ENCODE results near the gene NSRP1. TPM values are rescaled to one million over a fixed set of nuclear protein-coding genes. Genes with fewer than 3 reads are reported as not detected.

The NSRP1 gene
- total and polyA plus RNA-seq, 2 donors: 7.8 to 34.3 TPM

- Histone ChIP-seq H3K27me3 (ENCODE audit: control insufficient read depth in 2 of 2, insufficient read depth in 1 of 2, low read length in 1 of 2) (peaks cover 0 to 4% of the 10 kb centered on the region in 2 donors), H3K27ac (ENCODE audit: low read depth in 1 of 2, low read length in 1 of 2) (no peak overlapping the region), H3K4me3 (ENCODE audit: low read length in 2 of 2) (no peak overlapping the region), H3K36me3 (ENCODE audit: control insufficient read depth in 2 of 2, insufficient read depth in 2 of 2, low read length in 1 of 2) (no peaks in the 10 kb centered on the region), H3K4me1 (ENCODE audit: control insufficient read depth in 2 of 2, insufficient read depth in 2 of 2, low read length in 2 of 2) (peaks cover 0 to 6% of the 10 kb centered on the region in 2 donors), H3K9me3 (ENCODE audit: control insufficient read depth in 2 of 2, insufficient read depth in 1 of 2, low read length in 1 of 2) (no peaks in the 10 kb centered on the region)
- DNase-seq (ENCODE audit: low read depth in 6 of 9, low spot score in 9 of 9): no peak
- WGBS: 95% methylated on average over 4 of the region's 4 CpGs
These were observed 25.4 kb upstream of the NSRP1 start for GRCh38 chr17:30091121-30091670.

GRCh38 chr17:30091771-30092170 is 24.8 kb upstream of the NSRP1 start:
- no peak overlapping the region for H3K27ac ChIP-seq (ENCODE audit: low read depth in 1 of 2, low read length in 1 of 2)
- DNase-seq (ENCODE audit: low read depth in 6 of 9, low spot score in 9 of 9): no peak
- no peaks in the 10 kb centered on the region for H3K36me3 ChIP-seq (ENCODE audit: control insufficient read depth in 2 of 2, insufficient read depth in 2 of 2, low read length in 1 of 2)
- no peak overlapping the region for H3K4me3 ChIP-seq (ENCODE audit: low read length in 2 of 2)
- peaks cover 0 to 4% of the 10 kb centered on the region in 2 donors for H3K27me3 ChIP-seq (ENCODE audit: control insufficient read depth in 2 of 2, insufficient read depth in 1 of 2, low read length in 1 of 2)
- WGBS: 91% methylated on average over 6 of the region's 6 CpGs
- H3K4me1 ChIP-seq (ENCODE audit: control insufficient read depth in 2 of 2, insufficient read depth in 2 of 2, low read length in 2 of 2): peaks cover 0 to 6% of the 10 kb centered on the region in 2 donors
- H3K9me3 ChIP-seq (ENCODE audit: control insufficient read depth in 2 of 2, insufficient read depth in 1 of 2, low read length in 1 of 2): no peaks in the 10 kb centered on the region

GRCh38 chr17:30092886-30093285 is 23.7 kb upstream of the NSRP1 start:
- Histone ChIP-seq H3K4me3 (ENCODE audit: low read length in 2 of 2) (no peak overlapping the region), H3K27ac (ENCODE audit: low read depth in 1 of 2, low read length in 1 of 2) (no peak overlapping the region), H3K4me1 (ENCODE audit: control insufficient read depth in 2 of 2, insufficient read depth in 2 of 2, low read length in 2 of 2) (peaks cover 0 to 6% of the 10 kb centered on the region in 2 donors), H3K27me3 (ENCODE audit: control insufficient read depth in 2 of 2, insufficient read depth in 1 of 2, low read length in 1 of 2) (peaks cover 0 to 4% of the 10 kb centered on the region in 2 donors), H3K36me3 (ENCODE audit: control insufficient read depth in 2 of 2, insufficient read depth in 2 of 2, low read length in 1 of 2) (no peaks in the 10 kb centered on the region), H3K9me3 (ENCODE audit: control insufficient read depth in 2 of 2, insufficient read depth in 1 of 2, low read length in 1 of 2) (no peaks in the 10 kb centered on the region)
- DNase-seq (ENCODE audit: low read depth in 6 of 9, low spot score in 9 of 9): no peak

- peak in 8 of 9 donors; percentile 21 to 71 (median 43) for DNase-seq (ENCODE audit: low read depth in 6 of 9, low spot score in 9 of 9)
- peaks cover 0 to 4% of the 10 kb centered on the region in 2 donors for H3K27me3 ChIP-seq (ENCODE audit: control insufficient read depth in 2 of 2, insufficient read depth in 1 of 2, low read length in 1 of 2)
- no peaks in the 10 kb centered on the region for H3K36me3 ChIP-seq (ENCODE audit: control insufficient read depth in 2 of 2, insufficient read depth in 2 of 2, low read length in 1 of 2)
- H3K4me1 ChIP-seq (ENCODE audit: control insufficient read depth in 2 of 2, insufficient read depth in 2 of 2, low read length in 2 of 2): peaks cover 0 to 6% of the 10 kb centered on the region in 2 donors
- H3K9me3 ChIP-seq (ENCODE audit: control insufficient read depth in 2 of 2, insufficient read depth in 1 of 2, low read length in 1 of 2): no peaks in the 10 kb centered on the region
- no peak overlapping the region for H3K4me3 ChIP-seq (ENCODE audit: low read length in 2 of 2)
- WGBS: 22% methylated on average over 12 of the region's 12 CpGs
- H3K27ac ChIP-seq (ENCODE audit: low read depth in 1 of 2, low read length in 1 of 2): no peak overlapping the region
These were observed 23.0 kb upstream of the NSRP1 start for GRCh38 chr17:30093463-30094147.

- H3K27ac ChIP-seq (ENCODE audit: low read depth in 1 of 2, low read length in 1 of 2): no peak overlapping the region
- DNase-seq (ENCODE audit: low read depth in 6 of 9, low spot score in 9 of 9): peak in 3 of 9 donors; percentile 13 to 56 (median 21)
- no peaks in the 10 kb centered on the region for H3K36me3 ChIP-seq (ENCODE audit: control insufficient read depth in 2 of 2, insufficient read depth in 2 of 2, low read length in 1 of 2)
- 62% methylated on average over 4 of the region's 4 CpGs for WGBS
- H3K4me1 ChIP-seq (ENCODE audit: control insufficient read depth in 2 of 2, insufficient read depth in 2 of 2, low read length in 2 of 2): peaks cover 0 to 6% of the 10 kb centered on the region in 2 donors
- H3K9me3 ChIP-seq (ENCODE audit: control insufficient read depth in 2 of 2, insufficient read depth in 1 of 2, low read length in 1 of 2): no peaks in the 10 kb centered on the region
- no peak overlapping the region for H3K4me3 ChIP-seq (ENCODE audit: low read length in 2 of 2)
- H3K27me3 ChIP-seq (ENCODE audit: control insufficient read depth in 2 of 2, insufficient read depth in 1 of 2, low read length in 1 of 2): no peaks in the 10 kb centered on the region
These were observed 20.9 kb upstream of the NSRP1 start for GRCh38 chr17:30095507-30096244.

GRCh38 chr17:30101686-30102390 is 14.8 kb upstream of the NSRP1 start:
- H3K4me1 ChIP-seq (ENCODE audit: control insufficient read depth in 2 of 2, insufficient read depth in 2 of 2, low read length in 2 of 2): peaks cover 4% of the 10 kb centered on the region in 2 donors
- H3K9me3 ChIP-seq (ENCODE audit: control insufficient read depth in 2 of 2, insufficient read depth in 1 of 2, low read length in 1 of 2): no peaks in the 10 kb centered on the region
- no peak overlapping the region for H3K27ac ChIP-seq (ENCODE audit: low read depth in 1 of 2, low read length in 1 of 2)
- no peak overlapping the region for H3K4me3 ChIP-seq (ENCODE audit: low read length in 2 of 2)
- no peak for DNase-seq (ENCODE audit: low read depth in 6 of 9, low spot score in 9 of 9)
- no peaks in the 10 kb centered on the region for H3K36me3 ChIP-seq (ENCODE audit: control insufficient read depth in 2 of 2, insufficient read depth in 2 of 2, low read length in 1 of 2)
- 67% methylated on average over 4 of the region's 4 CpGs for WGBS
- no peaks in the 10 kb centered on the region for H3K27me3 ChIP-seq (ENCODE audit: control insufficient read depth in 2 of 2, insufficient read depth in 1 of 2, low read length in 1 of 2)

GRCh38 chr17:30103921-30104320 is 12.7 kb upstream of the NSRP1 start:
- H3K27ac ChIP-seq (ENCODE audit: low read depth in 1 of 2, low read length in 1 of 2): no peak overlapping the region
- no peak for DNase-seq (ENCODE audit: low read depth in 6 of 9, low spot score in 9 of 9)
- H3K9me3 ChIP-seq (ENCODE audit: control insufficient read depth in 2 of 2, insufficient read depth in 1 of 2, low read length in 1 of 2): no peaks in the 10 kb centered on the region
- 96% methylated on average over 1 of the region's 1 CpG for WGBS
- peaks cover 4% of the 10 kb centered on the region in 2 donors for H3K4me1 ChIP-seq (ENCODE audit: control insufficient read depth in 2 of 2, insufficient read depth in 2 of 2, low read length in 2 of 2)
- H3K36me3 ChIP-seq (ENCODE audit: control insufficient read depth in 2 of 2, insufficient read depth in 2 of 2, low read length in 1 of 2): no peaks in the 10 kb centered on the region
- no peaks in the 10 kb centered on the region for H3K27me3 ChIP-seq (ENCODE audit: control insufficient read depth in 2 of 2, insufficient read depth in 1 of 2, low read length in 1 of 2)
- no peak overlapping the region for H3K4me3 ChIP-seq (ENCODE audit: low read length in 2 of 2)

- Histone ChIP-seq H3K4me1 (ENCODE audit: control insufficient read depth in 2 of 2, insufficient read depth in 2 of 2, low read length in 2 of 2) (peaks cover 4% of the 10 kb centered on the region in 2 donors), H3K9me3 (ENCODE audit: control insufficient read depth in 2 of 2, insufficient read depth in 1 of 2, low read length in 1 of 2) (no peaks in the 10 kb centered on the region), H3K27ac (ENCODE audit: low read depth in 1 of 2, low read length in 1 of 2) (no peak overlapping the region), H3K36me3 (ENCODE audit: control insufficient read depth in 2 of 2, insufficient read depth in 2 of 2, low read length in 1 of 2) (no peaks in the 10 kb centered on the region), H3K27me3 (ENCODE audit: control insufficient read depth in 2 of 2, insufficient read depth in 1 of 2, low read length in 1 of 2) (no peaks in the 10 kb centered on the region), H3K4me3 (ENCODE audit: low read length in 2 of 2) (peak overlapping the region; percentile 24 to 34)
- 30% methylated on average over 29 of the region's 29 CpGs for WGBS
- DNase-seq (ENCODE audit: low read depth in 6 of 9, low spot score in 9 of 9): peak; percentile 52 to 84 (median 67)
These were observed 11.9 kb upstream of the NSRP1 start for GRCh38 chr17:30104575-30105339.
